GM18873 (cell line): ENCODE results near the gene SLAMF1.
"Not testable (repeated sequence)": the region's sequence is repeated elsewhere in the genome, so short reads cannot be mapped to it uniquely, and the experiment has no call there.

Experiments used
- ATAC-seq: cut with Tn5 transposase; IDR thresholded peaks from one replicate; pipeline ENCODE4 v1.9.1; 2021; ENCODE audit warnings: mild to moderate bottlenecking, moderate library complexity, moderate number of reproducible peaks; ENCODE audit not compliant: unreplicated experiment, low FRiP score

Gene SLAMF1

DNA sequence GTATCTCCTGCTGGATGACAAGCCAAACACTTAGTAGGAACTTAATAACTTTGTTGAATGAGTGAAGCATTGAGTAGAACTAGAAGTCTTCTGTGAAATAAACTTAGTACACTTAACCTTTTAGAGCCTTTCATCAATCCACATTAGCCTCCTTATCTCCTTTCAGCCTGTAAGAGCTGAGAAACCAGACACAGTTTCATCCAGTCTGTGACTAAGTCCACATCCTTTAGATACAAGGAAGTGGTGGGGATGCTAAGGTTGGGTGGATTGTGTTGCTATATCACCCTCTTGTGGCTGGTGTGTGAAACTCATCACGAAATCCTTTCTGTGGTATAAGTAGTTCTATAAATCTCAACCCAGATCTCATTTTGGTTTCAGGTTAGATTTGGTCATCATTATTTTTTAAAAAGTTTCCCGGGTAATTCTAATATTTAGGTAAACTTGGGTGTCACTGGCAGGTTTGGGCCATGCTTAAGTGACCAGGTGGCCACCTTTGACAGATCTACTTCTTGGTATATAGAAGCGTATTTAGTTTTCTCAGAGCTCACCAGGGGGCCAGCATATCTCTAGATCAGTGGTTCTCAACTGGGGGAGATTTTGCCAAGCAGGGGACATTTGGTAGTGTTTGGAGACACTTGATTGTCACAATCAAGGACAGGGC, 39.7 kb downstream of the SLAMF1 start:
- ATAC-seq: peak; percentile 47

DNA sequence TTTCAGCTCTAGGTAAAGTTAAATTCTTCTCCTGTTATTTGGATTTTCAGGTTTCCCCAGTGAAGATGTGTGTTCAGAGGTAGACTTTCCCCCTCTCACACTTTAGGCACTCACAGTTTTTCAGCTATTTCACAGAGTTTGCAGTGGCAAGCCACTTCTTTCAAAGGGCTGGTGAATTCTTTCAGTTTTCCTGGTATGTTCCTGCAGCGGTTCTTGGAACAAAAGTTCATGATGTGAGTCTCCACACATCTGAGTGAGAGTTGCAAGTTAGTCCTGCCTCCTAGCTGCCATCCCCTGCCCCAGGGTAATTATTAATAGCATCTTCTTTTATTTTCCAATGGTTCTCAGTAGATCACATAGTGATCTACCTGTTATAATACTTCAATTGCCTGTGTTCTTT, 40.2 kb downstream of the SLAMF1 start:
- ATAC-seq: no peak

DNA sequence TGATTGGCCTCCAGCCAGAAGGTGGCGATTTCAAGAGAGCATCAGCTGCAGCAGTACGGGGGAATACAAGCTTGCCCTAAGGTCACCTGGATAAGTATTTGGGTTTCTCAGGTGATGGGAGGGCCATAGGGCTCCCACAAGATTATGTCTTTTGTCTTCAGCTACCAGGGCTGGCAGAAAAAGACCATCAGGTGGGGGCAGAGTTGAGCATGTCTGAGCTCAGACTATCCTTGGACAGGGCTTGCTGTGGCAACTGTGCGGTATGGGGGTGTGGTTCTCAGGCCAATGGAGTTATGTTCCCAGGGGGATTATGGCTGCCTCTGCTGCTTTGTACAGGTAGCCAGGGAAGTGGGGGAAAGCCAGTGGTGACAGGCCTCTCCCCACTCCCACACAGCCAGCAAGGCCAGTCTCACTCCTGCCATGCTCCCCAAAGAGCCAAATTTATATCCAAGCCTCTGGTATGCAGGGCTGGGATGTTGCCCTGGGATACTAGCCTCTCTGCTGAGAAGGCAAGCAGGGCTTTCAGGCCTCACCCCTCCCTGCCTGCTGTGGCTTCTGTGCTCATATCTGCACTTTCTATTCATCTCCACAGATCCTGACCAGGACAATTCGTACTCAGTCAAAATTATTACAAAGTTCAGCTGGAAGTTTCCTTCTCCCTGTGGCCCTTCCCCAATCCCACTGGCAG, 40.9 kb downstream of the SLAMF1 start:
- ATAC-seq: no peak

DNA sequence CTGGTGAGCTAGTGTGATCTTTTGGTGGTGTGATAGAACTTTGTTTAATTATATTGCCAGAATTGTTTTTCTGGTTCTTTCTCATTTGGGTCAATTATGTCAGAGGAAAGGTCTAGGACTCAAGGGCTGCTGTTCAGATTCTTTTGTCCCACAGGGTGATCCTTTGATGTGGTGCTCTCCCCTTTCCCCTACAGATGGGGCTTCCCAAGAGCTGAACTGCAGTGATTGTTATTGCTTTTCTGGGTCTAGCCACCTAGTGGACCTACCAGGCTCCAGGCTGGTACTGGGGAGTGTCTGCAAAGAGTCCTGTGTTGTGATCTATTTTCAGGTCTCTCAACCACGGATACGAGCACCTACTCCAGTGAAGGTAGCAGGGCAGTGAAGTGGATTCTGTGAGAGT, 41.6 kb downstream of the SLAMF1 start:
- ATAC-seq: no peak

DNA sequence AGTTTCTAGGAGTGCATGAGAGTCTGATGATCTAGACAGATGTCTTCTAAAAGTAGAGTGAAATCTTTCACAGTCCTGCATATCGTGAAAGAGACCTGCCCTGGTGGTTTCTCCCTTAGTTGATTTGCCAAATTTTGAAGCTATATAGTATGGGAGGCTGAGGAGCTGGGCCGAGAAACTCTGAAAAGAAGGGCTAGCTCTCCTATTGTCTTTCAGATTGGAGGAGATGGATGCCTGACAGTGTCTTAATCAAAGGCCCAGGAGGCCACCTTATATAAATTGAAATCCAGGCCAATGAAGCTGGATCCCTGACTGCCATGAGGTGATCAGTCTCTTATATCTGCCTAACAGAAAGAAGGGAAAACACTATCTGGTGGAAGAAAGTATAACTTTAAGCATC, 49.1 kb downstream of the SLAMF1 start:
- ATAC-seq: no peak

DNA sequence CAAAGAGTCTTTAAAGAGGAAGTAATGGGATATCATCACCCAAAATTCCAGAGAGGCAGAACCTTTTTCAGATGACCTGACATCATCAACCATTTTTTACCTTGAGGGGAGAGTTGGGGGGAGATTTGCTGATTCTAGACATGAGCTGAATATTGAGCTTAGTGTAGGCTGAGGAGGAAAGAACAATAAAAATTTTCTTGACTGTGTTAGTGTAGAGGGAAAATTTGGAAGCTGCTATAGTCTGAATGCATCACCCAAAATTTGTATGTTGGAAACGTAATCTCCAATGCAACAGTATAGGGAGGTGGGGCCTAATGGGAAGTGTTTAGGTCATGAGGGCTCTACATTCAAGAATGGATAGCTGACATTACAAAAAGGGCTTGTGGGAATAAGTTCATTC, 49.8 kb downstream of the SLAMF1 start:
- no peak for ATAC-seq

DNA sequence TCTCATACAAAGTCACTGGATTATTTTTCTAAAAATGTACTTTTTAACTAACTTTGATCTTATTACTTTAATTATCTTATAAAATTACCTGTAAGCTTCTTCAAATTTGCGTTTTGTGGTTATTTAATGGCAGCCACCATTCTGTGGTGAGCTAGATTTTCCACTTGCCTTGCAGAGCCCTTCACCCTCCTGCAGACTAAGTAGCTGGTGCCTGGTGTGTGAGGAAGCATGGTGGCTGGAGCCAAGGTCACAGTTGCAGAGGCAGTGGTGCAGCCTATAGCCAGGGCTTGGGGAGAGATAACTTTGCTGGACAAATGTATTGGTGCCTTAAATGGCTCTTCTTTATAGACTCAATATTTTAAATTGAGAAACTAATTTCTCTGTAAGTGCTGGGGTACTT, 56.4 kb downstream of the SLAMF1 start:
- ATAC-seq: no peak

DNA sequence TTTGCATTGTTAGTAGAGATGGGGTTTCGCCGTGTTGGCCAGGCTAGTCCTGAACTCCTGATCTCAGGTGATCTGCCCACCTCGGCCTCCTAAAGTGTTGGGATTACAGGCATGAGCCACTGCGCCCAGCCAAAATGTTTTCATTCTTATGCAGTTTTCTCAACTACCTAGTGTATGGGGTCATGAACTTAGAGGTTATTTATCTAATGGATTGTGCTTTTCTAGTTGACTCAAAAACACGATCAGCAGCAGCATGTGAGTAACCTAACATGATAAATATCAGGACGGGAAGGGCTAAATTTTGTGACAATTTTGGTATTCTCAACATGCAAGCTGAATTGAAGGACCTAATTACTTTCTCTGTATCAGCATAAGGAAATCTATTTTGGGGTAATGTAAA, 58.4 kb downstream of the SLAMF1 start:
- ATAC-seq: no peak

DNA sequence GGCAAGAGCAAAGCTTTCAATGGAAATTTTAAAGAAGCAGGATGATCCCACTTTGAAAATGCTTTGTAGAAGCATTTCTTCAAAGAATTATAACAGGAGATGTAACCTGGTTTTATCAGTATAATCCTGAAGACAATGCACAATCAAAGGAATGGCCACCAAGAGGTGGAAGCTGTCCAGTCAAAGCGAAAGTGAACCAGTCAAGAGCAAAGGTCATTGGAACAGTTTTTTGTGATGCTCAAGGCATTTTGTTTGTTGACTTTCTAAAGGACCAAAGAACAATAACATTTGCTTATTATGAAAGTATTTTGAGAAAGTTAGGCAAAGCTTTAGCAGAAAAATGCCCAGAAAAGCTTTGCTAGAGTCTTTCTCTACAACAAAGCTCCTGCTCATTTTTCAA, 62.1 kb downstream of the SLAMF1 start:
- ATAC-seq: no peak

DNA sequence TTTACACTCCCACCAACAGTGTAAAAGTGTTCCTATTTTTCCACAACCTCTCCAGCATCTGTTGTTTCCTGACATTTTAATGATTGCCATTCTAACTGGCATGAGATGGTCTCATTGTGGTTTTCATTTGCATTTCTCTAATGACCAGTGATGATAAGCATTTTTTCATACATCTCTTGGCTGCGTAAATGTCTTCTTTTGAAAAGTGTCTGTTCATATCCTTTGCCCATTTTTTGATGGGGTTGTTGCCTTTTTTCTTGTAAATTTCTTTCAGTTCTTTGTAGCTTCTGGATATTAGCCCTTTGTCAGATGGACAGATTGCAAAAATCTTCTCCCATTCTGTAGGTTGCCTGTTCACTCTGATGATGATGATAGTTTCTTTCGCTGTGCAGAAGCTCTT, 63.9 kb downstream of the SLAMF1 start:
- not testable (repeated sequence) for ATAC-seq

DNA sequence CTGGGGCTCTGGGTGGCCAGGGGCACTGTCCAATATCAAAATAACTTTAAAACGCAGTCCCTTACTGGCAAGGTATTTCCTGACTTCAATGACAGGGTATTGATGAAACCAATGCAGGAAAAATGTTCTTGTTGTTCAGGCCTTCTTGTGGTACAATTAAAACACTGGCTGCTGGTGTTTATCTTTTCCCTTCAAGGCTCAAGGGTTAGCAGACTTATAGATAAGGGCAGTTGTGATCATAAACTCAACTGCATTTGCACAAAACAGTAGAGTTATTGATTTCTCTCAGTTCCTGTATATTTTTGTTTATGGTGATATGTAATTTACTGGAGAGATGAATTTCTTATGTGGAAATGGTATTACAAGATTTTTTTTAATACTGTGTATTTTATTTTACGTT, 64.9 kb downstream of the SLAMF1 start:
- no peak for ATAC-seq

DNA sequence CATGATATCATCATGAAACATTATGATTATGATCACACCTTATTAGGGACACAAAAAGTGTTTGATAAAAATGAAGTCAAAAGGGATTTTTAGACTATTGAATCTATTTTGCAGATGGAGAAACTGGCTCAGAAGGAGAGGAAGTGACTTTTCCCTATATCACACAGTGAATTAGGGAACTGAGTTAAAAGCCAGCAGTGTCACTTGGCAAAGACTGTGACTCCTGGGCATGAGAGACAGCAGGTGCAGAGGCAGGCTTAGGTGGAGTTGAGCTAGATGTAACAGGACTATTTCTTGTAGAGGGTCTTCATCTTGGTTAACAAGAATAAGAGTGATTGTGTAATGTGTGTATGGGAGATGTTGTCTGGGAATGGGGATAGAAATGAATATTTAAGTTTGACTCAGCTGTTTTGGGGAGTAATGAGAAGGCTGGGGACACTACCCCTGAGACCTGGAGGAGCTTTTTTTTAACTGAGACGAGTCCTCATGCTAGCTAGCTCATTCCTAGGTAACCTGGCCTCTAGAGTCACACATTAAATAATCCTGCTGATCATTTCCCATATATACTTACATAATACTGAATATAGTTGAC, 66.5 kb downstream of the SLAMF1 start:
- no peak for ATAC-seq

DNA sequence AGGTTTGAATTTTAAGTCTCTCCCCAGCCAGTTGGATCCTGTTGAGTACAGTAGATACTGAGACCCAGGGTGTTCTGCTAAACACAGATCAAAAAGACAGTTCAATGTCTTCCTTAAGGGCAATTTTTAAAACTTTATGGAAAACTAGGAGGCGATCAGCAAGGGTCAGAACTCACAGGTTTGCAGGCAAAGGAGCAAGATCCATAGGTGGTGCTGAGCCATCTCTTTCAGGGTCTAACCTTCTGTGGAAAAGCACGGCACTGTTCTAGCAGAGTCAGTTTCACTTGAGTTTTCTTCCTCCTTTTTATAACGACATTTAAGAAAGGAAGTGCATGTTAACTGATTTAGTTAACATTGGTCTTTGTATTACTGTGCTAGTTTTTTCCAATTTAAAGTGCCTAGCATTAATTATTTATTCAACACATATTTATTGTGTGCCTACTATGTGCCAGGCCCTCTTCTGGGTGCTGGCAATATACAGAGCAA, 67.6 kb downstream of the SLAMF1 start, which contains the start of gene CD84:
Gene CD84, minus strand, starts transcription at position 281 of the 486 bp plus-strand sequence. Its CDS starts 59 bp downstream, at position 222.
- no peak for ATAC-seq

DNA sequence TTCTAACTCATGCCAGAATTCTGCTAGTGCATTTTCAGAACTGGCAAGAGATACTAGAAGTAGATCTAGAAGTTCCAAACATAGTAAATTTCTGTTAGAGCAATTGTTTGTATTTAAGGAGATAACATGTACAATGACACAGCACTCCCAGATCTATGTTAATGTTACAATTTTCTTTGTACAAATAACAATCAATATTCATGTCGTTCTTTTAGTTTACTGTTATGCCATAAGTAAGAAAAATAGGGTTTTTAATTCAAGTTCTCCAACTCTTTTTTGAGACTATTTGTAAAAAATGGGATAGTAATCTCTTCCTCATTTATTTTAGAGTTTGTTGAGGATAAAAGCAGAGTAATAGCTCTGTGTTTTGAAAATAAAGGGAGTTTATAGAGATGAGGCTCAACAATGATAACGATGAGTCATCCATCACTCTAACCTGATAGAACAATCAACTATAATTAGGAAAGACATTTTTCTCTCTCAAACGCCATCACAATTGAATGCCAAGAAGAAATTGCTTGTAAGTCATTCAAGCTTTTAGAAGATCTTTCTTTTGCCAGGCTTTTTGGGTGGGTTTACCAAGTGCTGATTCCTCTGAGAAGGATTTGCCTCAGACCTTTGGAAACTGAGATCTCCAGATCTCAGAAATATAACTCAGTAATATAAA, 68.2 kb downstream of the SLAMF1 start:
- ATAC-seq: no peak

DNA sequence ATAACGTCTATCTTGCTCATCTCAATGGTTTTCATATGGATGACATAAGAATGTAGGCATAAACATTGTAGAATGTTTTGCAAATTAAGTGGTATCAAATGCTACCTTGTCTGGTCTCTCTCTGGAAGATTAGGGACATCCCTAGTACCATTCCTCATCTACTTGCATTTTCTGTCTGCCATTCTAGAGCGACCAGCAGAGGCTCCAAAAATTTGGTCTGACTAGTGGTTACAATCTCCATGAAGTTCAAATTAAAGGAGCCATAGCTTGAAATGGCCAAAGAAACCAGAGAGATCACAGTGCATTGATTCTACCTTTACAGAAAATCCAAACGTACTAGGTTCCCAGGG, 68.7 kb downstream of the SLAMF1 start:
- no peak for ATAC-seq

DNA sequence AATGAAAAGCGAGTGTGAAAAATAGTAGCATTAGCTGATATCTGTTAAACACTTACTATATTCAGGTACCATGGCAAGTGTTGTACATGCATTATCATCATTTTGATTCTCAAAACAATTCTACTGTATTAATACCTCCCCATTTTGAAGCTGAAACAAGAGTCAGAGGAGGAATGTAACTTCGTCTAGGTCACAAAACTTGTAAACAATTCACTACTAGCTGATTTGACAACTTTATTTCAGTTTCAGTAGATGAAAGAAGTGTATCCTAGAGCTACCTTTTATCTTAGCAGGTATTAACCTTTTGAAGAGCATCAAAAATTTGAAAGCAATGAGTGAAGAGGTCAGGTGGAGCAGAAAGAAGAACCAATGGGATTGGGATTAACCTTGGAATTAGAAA, 69.2 kb downstream of the SLAMF1 start:
- no peak for ATAC-seq

DNA sequence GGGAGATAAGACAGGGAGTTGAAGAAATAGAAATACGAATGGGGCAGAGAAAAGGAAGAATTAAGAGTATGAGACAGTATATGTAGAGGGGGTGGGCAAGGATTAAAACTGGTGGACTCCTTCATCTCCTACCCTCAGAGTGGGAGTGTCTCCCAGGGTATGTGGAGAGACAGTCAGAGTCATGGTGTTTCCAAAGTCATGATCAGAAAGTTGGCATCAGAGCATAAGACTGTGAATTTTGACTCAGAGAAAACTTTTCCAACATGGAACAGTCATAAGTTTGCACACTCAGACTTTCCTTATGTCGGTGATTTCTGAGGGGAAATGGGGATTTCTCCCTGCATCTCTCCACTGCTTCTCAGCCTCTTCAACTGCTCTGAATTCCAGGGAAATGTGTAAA, 70.0 kb downstream of the SLAMF1 start:
- no peak for ATAC-seq

DNA sequence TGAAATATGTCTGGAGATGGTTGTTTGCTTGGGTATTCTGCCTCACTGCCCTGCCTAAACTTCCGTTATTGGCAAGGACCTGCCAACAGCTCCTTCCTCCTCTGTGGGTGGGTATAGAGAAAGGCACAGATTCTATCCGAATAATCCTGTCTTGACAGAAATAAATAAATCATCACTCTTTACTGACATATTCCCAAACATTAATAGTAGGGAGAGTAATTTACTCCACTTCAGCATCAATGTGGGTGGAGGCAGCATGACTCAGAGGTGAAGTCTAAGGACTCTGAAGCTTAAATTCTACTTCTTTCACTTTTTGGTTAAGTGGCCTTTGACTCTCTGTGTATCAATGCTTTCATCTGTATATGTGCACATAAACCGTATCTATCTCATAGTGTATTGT, 70.5 kb downstream of the SLAMF1 start:
- no peak for ATAC-seq

DNA sequence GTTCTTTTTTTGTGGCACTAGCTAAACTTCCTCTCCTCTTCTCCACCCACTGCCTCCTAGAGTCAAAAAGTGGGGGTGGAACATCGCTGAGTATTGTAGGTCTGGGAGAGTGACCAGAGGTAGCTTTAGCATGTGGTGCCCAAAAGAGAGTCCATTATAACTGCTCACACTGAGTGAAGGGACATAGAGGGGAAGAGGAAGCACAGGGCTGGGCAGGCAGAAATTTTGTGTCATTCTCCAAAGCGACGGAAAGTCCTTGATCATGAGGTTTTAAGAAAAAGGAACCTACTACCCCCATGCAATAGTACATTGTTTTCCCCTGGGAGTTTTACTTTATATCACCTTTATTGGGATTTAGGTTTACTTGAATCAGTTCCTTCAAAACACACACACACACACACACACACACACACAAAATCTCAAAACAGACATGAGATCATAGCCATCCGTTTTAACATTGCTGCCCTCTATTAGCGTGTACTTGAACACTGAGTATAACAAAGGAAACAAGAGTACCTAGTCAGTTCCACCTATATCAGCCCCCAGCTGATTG, 71.7 kb downstream of the SLAMF1 start:
- no peak for ATAC-seq

DNA sequence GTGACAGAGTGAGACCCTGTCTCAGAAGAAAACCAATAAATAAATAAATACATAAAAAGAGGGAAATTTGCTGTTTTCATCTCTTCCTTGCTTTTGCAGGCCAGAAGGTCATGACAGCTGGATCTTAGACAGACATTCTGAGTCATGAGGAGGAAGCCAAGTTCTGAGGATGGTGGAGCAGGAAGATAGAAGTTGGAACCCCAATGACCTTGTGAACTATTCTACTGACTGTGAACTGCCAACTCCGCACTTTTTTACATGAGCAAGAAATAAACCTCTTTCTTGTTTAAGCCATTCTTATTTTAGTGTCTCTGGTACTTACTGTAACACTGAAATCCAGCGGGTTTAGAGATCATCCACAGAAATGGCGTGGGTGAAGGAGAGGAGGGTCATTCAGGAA, 76.0 kb downstream of the SLAMF1 start:
- no peak for ATAC-seq

DNA sequence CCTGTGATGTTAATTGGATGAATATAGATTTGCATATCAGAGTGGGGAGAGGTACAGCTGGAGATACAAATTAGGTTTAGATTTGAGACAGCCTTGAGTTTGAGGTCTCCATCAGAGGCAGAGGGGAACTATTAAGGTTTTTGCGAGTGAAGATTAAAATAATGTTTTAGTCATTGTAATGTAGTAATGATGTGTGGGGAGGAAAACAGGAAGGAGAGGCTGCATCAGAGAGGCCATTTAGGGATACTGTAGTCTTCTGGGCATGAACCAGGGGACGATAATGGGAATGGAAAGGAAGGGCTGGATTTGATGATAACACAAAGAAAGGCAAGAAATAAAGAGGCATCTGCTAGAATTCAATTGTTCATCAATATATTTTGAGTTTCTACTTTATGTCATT, 77.0 kb downstream of the SLAMF1 start:
- no peak for ATAC-seq
